ENCODE data around the gene GPC2. TPM values are rescaled to one million over a fixed set of nuclear protein-coding genes. Genes with fewer than 3 reads are reported as not detected.

Gene GPC2
- total RNA-seq, 1 experiment from 2014 or later, result 1.9 TPM

DNA sequence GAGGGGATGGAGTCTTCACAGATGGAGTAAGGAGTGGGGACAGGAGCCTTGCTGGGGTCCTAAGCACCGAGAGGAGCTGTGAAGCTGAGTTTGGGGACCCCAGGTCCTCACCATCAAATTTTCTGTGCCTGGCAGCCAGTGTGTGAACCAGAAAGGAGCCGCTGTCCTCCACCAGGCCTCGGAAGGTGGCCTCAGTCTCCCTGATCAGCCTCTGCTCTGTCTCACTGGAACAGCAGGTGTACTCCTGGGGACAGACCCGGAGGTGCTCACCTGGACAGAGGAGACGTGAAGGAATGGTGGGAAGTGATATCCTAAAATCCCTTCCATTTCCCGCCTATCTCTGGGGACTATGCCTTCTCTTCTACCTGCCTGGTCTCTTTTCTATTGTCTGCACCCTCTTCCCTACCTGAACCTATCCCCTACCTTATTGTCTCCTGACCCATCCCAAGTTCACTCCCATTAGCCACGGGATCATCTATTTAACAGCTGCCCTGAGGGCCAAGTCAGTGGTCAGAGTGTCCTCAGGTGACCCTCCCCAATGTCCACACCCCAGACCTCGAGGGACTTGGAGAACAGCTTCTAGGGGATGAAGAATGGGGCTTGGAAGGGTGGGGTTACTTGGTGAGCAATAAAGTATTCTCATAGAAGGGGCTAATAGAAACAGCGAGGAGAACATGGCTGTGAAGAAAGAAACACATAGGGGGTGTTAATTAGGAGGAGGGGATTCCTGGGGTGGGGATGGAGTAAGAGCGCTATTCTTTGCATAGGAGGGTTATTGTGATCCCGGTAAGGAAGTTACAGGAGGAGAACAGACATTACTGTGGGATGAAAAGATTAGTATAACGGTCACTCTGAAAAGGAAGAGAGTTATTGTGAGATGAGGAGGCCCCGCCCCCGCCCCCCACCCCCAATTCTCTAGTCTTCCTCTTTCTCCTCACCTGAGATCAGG is 811 bp downstream of the GPC2 start:
- peaks cover 3% of the 10 kb centered on the region; the same call in 1 of the 2 replicates for H4K20me1 ChIP-seq (ENCODE audit: insufficient read depth, low read depth, low read length)
- DNase-seq, result no peak
- no peaks in the 10 kb centered on the region for H3K36me3 ChIP-seq (ENCODE audit: insufficient read depth, low read length)
- H3K4me1 ChIP-seq (ENCODE audit: low read length), result peaks cover 8% of the 10 kb centered on the region
- H2AFZ ChIP-seq (ENCODE audit: low read length), result peak overlapping the region; percentile 98
- no peak overlapping the region for H3K27ac ChIP-seq (ENCODE audit: low read length)
- H3K9ac ChIP-seq (ENCODE audit: low read length), result peak overlapping the region; percentile 83
- H3K4me2 ChIP-seq (ENCODE audit: low read depth, low read length, poor library complexity, severe bottlenecking), result peak overlapping the region; percentile 96
- no peaks in the 10 kb centered on the region for H3K79me2 ChIP-seq (ENCODE audit: low read length)
- no peaks in the 10 kb centered on the region for H3K9me3 ChIP-seq (ENCODE audit: low read length)
- H3K9me2 ChIP-seq (replicated peaks; ENCODE audit: insufficient read depth, low read length), result no peaks in the 10 kb centered on the region
- peak overlapping the region; percentile 89 for H3K4me3 ChIP-seq (ENCODE audit: low read length)
- no peaks in the 10 kb centered on the region for H3K27me3 ChIP-seq (ENCODE audit: low read length)

DNA sequence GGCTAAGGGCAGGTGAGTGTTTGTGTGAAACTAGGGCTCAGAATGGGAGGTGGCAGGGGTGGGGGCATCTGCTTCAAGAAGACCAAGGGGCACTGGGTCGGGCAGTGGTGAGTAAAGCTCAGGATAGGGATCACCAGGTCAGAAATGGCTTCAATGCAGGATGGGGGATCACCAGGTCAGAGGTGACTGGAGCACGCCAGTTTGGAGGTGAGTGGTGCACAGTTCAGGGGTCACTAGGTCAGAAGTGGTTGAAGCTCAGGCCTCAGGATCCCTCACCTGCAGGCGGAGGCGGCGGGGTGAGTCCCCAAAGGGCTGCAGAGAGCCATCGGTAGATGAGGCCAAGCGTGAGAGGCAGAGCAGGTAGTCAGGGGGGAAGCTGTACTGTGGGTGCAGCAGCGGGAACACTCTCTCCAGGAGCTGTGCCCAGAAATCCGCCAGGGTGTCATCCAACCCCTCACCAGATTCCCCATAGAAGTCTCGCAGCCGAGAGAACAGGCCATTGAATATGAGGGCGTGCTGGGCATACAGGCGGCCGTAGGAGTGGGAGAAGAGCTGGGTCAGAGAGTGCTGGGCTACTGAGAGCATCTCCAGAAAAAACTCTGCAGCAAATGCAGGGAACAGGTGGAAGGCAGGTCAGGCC is 1.8 kb downstream of the GPC2 start:
- Histone ChIP-seq H3K79me2 (ENCODE audit: low read length) (no peaks in the 10 kb centered on the region), H3K9ac (ENCODE audit: low read length) (no peak overlapping the region)

DNA sequence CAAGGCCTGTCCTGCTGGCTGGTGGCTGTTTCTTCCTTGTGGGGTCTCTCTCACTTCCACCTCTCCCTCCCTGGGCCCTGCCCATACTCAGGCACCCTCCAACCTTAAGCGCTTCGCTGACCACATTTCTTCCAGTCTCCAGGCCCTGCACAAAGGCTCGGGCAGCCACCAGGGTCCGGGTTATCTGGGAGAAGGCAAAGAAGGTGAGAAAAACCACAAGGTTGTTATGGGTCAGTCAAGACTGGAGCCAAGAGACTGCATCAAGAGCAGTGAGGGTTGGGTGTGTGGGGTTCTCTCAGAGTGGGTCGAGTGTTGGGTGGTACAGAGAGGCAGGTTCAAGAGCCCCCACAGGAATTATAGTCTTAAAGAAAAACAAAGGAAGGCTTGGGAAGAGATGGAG is 2.6 kb downstream of the GPC2 start:
- Histone ChIP-seq H3K4me3 (ENCODE audit: low read length) (no peak overlapping the region), H3K4me2 (ENCODE audit: low read depth, low read length, poor library complexity, severe bottlenecking) (no peak overlapping the region), H3K36me3 (ENCODE audit: insufficient read depth, low read length) (no peaks in the 10 kb centered on the region), H3K4me1 (ENCODE audit: low read length) (peaks cover 8% of the 10 kb centered on the region), H3K27me3 (ENCODE audit: low read length) (no peaks in the 10 kb centered on the region), H4K20me1 (ENCODE audit: insufficient read depth, low read depth, low read length) (peaks cover 3% of the 10 kb centered on the region; the same call in 1 of the 2 replicates), H3K9me3 (ENCODE audit: low read length) (no peaks in the 10 kb centered on the region), H3K79me2 (ENCODE audit: low read length) (no peaks in the 10 kb centered on the region), H3K9me2 (replicated peaks; ENCODE audit: insufficient read depth, low read length) (no peaks in the 10 kb centered on the region), H3K27ac (ENCODE audit: low read length) (no peak overlapping the region), H3K9ac (ENCODE audit: low read length) (no peak overlapping the region), H2AFZ (ENCODE audit: low read length) (no peak overlapping the region)
- no peak for DNase-seq

More for the DNA sequence above, 1.8 kb downstream of the GPC2 start:
- no peak overlapping the region for H3K27ac ChIP-seq (ENCODE audit: low read length)
- peaks cover 8% of the 10 kb centered on the region for H3K4me1 ChIP-seq (ENCODE audit: low read length)
- H3K4me3 ChIP-seq (ENCODE audit: low read length), result no peak overlapping the region
- H3K4me2 ChIP-seq (ENCODE audit: low read depth, low read length, poor library complexity, severe bottlenecking), result no peak overlapping the region
- DNase-seq, result no peak
- no peaks in the 10 kb centered on the region for H3K9me3 ChIP-seq (ENCODE audit: low read length)
- no peaks in the 10 kb centered on the region for H3K36me3 ChIP-seq (ENCODE audit: insufficient read depth, low read length)
- no peak overlapping the region for H2AFZ ChIP-seq (ENCODE audit: low read length)
- H3K9me2 ChIP-seq (replicated peaks; ENCODE audit: insufficient read depth, low read length), result no peaks in the 10 kb centered on the region
- H3K27me3 ChIP-seq (ENCODE audit: low read length), result no peaks in the 10 kb centered on the region
- peaks cover 3% of the 10 kb centered on the region; the same call in 1 of the 2 replicates for H4K20me1 ChIP-seq (ENCODE audit: insufficient read depth, low read depth, low read length)

DNA sequence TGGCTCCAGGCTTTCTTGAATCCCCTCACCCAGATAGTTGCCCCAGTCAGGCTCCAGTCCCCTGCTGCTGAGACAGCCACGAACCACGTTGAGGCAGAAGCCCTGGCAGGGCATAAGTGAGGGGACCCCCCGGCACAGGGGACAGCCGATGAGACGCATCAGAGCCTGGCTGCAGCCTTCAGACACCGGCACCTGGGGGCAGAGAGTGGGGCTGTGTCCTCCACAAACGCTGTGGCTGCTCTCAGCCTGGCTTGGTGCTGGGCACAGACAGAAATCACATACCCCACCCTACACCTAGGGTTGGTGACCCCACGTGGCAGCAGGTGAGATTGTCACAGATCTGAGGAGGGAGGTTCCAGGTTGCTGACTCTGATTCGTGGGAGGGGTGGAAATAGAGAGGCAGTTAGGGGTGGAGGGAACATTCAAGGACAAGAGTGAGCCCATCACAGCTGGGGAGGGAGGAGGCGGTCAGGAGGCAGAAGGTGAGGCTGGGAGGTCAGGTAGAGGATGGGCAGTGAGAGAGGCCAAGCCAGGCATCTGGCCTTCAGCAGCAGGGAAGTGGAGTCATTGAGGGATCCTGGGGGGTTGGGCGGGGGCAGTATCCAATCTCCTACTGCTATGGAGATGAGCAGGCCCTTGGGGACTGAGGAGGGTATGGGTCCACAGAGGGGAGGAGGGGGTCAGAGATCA is 3.2 kb downstream of the GPC2 start:
- no peak overlapping the region for H2AFZ ChIP-seq (ENCODE audit: low read length)
- no peak overlapping the region for H3K27ac ChIP-seq (ENCODE audit: low read length)
- H3K4me3 ChIP-seq (ENCODE audit: low read length), result no peak overlapping the region
- no peak for DNase-seq
- peaks cover 3% of the 10 kb centered on the region; the same call in 1 of the 2 replicates for H4K20me1 ChIP-seq (ENCODE audit: insufficient read depth, low read depth, low read length)
- no peaks in the 10 kb centered on the region for H3K27me3 ChIP-seq (ENCODE audit: low read length)
- peaks cover 8% of the 10 kb centered on the region for H3K4me1 ChIP-seq (ENCODE audit: low read length)
- no peaks in the 10 kb centered on the region for H3K79me2 ChIP-seq (ENCODE audit: low read length)
- no peaks in the 10 kb centered on the region for H3K36me3 ChIP-seq (ENCODE audit: insufficient read depth, low read length)
- H3K4me2 ChIP-seq (ENCODE audit: low read depth, low read length, poor library complexity, severe bottlenecking), result no peak overlapping the region
- no peaks in the 10 kb centered on the region for H3K9me3 ChIP-seq (ENCODE audit: low read length)
- no peaks in the 10 kb centered on the region for H3K9me2 ChIP-seq (replicated peaks; ENCODE audit: insufficient read depth, low read length)
- no peak overlapping the region for H3K9ac ChIP-seq (ENCODE audit: low read length)

DNA sequence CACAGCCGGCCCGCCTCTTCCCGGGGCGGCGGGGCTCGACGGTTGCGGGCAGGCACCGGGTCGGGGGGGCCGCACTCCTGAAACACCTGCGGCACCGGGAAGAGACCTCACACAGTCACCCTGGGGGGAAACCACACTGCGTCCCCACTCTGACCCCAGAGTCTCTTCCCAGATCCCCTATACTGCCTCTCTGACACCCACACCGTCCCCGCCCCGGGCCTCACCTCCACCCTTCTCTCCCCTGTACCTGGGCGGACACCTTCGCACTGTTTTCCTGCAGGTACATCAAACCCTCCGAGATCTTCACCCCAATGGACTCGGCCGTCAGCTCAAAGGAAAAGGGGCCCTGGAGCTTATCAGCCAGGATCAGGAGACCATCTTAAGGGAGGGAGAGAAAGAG is 5.3 kb downstream of the GPC2 start:
- Histone ChIP-seq H3K27me3 (ENCODE audit: low read length) (no peaks in the 10 kb centered on the region), H2AFZ (ENCODE audit: low read length) (no peak overlapping the region), H3K27ac (ENCODE audit: low read length) (no peak overlapping the region), H3K9me3 (ENCODE audit: low read length) (no peaks in the 10 kb centered on the region), H4K20me1 (ENCODE audit: insufficient read depth, low read depth, low read length) (peaks cover 3% of the 10 kb centered on the region; the same call in 1 of the 2 replicates), H3K36me3 (ENCODE audit: insufficient read depth, low read length) (no peaks in the 10 kb centered on the region), H3K9ac (ENCODE audit: low read length) (no peak overlapping the region), H3K4me1 (ENCODE audit: low read length) (peaks cover 10% of the 10 kb centered on the region), H3K4me3 (ENCODE audit: low read length) (no peak overlapping the region), H3K79me2 (ENCODE audit: low read length) (no peaks in the 10 kb centered on the region), H3K9me2 (replicated peaks; ENCODE audit: insufficient read depth, low read length) (no peaks in the 10 kb centered on the region), H3K4me2 (ENCODE audit: low read depth, low read length, poor library complexity, severe bottlenecking) (no peak overlapping the region)
- DNase-seq, result no peak

DNA sequence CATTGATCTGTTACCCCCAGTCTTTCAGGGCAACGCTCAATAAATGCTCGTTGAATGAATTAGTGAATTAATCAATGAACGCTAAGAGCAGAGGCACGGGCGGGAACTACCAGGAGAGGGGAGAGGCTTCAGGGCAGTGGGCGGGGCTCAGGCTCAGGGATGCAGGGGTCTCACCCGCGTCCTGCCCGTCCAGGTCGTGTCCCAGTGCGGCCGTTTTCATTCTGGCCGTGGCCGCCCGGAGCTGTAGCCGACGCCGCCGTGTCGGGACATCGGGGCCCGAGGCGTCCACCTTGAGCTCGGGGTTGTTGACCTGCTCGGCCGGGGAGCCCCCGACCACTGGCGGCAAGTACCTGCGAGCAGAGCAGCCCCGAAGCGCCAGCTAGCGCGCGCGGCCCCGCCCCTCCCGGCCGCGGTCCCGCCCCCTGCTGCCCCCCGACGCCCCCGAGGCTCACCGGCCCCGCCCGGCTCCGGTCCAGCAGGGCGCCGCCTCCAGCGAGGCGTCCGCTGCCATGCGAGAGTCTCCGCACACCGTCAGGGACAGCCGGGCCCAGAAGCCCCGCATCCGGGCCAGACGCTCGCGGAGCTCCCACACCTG is 6.0 kb downstream of the GPC2 start:
- no peak overlapping the region for H3K27ac ChIP-seq (ENCODE audit: low read length)

DNA sequence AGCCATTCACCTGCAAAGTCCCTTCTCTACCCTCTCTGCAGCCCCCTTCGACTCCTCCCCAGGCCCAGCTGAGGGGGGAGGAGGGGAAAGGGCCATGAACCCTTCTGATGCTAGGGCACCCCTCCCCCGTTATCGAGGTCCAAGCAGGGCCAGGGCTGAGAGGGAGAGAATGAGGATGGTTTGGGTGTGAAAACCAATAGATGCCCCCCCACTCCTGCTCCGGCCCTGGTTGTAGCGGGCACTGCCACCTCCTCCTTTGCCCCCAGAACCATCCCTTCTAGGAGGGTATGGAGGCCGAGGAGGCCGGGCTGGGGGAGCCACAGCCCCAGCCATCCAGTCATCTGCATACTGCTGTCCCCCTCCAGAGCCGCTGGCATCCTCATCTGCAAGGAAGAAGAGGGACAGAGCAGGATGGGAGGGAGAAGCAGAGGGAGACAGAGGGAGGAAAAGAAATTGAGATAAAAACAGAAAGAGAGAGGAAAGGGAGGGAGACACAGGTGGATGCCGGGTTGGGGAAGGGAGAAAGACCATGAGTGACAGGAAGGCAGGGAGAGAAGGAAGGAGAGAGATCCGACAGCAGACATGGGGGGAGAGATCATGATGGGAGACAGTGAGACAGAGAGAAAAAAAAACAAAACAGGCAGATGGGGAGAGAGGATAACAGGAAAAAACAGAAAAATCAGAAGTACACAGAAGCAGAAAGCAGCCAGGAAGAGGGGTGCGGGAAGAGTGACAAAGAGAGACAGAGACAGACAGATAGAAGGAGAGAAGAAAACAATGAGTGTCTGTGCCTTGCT is 6.9 kb downstream of the GPC2 start:
- no peaks in the 10 kb centered on the region for H3K27me3 ChIP-seq (ENCODE audit: low read length)
- DNase-seq, result no peak
- H3K36me3 ChIP-seq (ENCODE audit: insufficient read depth, low read length), result no peaks in the 10 kb centered on the region
- no peaks in the 10 kb centered on the region for H3K79me2 ChIP-seq (ENCODE audit: low read length)
- no peak overlapping the region for H2AFZ ChIP-seq (ENCODE audit: low read length)
- H3K9ac ChIP-seq (ENCODE audit: low read length), result no peak overlapping the region
- H3K4me1 ChIP-seq (ENCODE audit: low read length), result peaks cover 5% of the 10 kb centered on the region
- H3K9me3 ChIP-seq (ENCODE audit: low read length), result no peaks in the 10 kb centered on the region
- H3K4me3 ChIP-seq (ENCODE audit: low read length), result no peak overlapping the region
- H3K9me2 ChIP-seq (replicated peaks; ENCODE audit: insufficient read depth, low read length), result no peaks in the 10 kb centered on the region
- H3K4me2 ChIP-seq (ENCODE audit: low read depth, low read length, poor library complexity, severe bottlenecking), result no peak overlapping the region
- no peaks in the 10 kb centered on the region for H4K20me1 ChIP-seq (ENCODE audit: insufficient read depth, low read depth, low read length)
- no peak overlapping the region for H3K27ac ChIP-seq (ENCODE audit: low read length)

More for the DNA sequence above, 6.0 kb downstream of the GPC2 start:
- H3K36me3 ChIP-seq (ENCODE audit: insufficient read depth, low read length), result no peaks in the 10 kb centered on the region
- H3K79me2 ChIP-seq (ENCODE audit: low read length), result no peaks in the 10 kb centered on the region
- H3K9me2 ChIP-seq (replicated peaks; ENCODE audit: insufficient read depth, low read length), result no peaks in the 10 kb centered on the region
- H3K9ac ChIP-seq (ENCODE audit: low read length), result no peak overlapping the region
- no peaks in the 10 kb centered on the region for H4K20me1 ChIP-seq (ENCODE audit: insufficient read depth, low read depth, low read length)
- DNase-seq, result no peak
- H3K9me3 ChIP-seq (ENCODE audit: low read length), result no peaks in the 10 kb centered on the region
- no peak overlapping the region for H3K4me3 ChIP-seq (ENCODE audit: low read length)
- no peaks in the 10 kb centered on the region for H3K27me3 ChIP-seq (ENCODE audit: low read length)
- peaks cover 5% of the 10 kb centered on the region for H3K4me1 ChIP-seq (ENCODE audit: low read length)
- peak overlapping the region; percentile 40 for H3K4me2 ChIP-seq (ENCODE audit: low read depth, low read length, poor library complexity, severe bottlenecking)
- no peak overlapping the region for H2AFZ ChIP-seq (ENCODE audit: low read length)

All from Karpas-422 (cell line).